Ishikawa (cell line): ENCODE results near the gene HDAC8.

Source experiments
- CEBPB ChIP-seq: IDR thresholded peaks from 2 replicates; pipeline ENCODE4 v1.6.1; 2012
- CREB1 ChIP-seq: IDR thresholded peaks from 2 replicates; pipeline ENCODE4 v1.6.1; 2012; ENCODE audit warnings: low read depth
- EGR1 ChIP-seq: IDR thresholded peaks from 2 replicates; pipeline ENCODE4 v1.6.1; 2012
- EP300 ChIP-seq: IDR thresholded peaks from 2 replicates; pipeline ENCODE4 v1.6.1; 2012; ENCODE audit warnings: borderline replicate concordance
- FOXM1 ChIP-seq: IDR thresholded peaks from 2 replicates; pipeline ENCODE4 v1.6.1; 2012; ENCODE audit warnings: low read depth, borderline replicate concordance
- MAX ChIP-seq: IDR thresholded peaks from 2 replicates; pipeline ENCODE4 v1.6.1; 2012
- NFIC ChIP-seq: IDR thresholded peaks from 2 replicates; pipeline ENCODE4 v1.6.1; 2012
- RAD21 ChIP-seq: IDR thresholded peaks from 2 replicates; pipeline ENCODE4 v1.6.1; 2012; ENCODE audit warnings: low read depth
- REST ChIP-seq: IDR thresholded peaks from 2 replicates; pipeline ENCODE4 v1.6.1; 2012; ENCODE audit warnings: low read depth, mild to moderate bottlenecking
- TAF1 ChIP-seq: IDR thresholded peaks from 2 replicates; pipeline ENCODE4 v1.6.1; 2012; ENCODE audit warnings: low read depth, mild to moderate bottlenecking
- TCF12 ChIP-seq: IDR thresholded peaks from 2 replicates; pipeline ENCODE4 v1.6.1; 2012; ENCODE audit warnings: low read depth
- TEAD4 ChIP-seq: IDR thresholded peaks from 2 replicates; pipeline ENCODE4 v1.6.1; 2012
- USF1 ChIP-seq: IDR thresholded peaks from 2 replicates; pipeline ENCODE4 v1.6.1; 2012
- YY1 ChIP-seq: IDR thresholded peaks from 2 replicates; pipeline ENCODE4 v1.6.1; 2012; ENCODE audit warnings: low read depth
- ZBTB7A ChIP-seq: IDR thresholded peaks from 2 replicates; pipeline ENCODE4 v1.6.1; 2012; ENCODE audit warnings: low read depth

HDAC8 gene

GRCh38 chrX:72402614-72403013 is 170.0 kb downstream of the HDAC8 start:
- TF ChIP-seq NFIC (no peak), YY1 (no peak), FOXM1 (no peak), REST (no peak), EP300 (no peak), RAD21 (no peak), USF1 (no peak), EGR1 (no peak), ZBTB7A (no peak), MAX (no peak), TAF1 (no peak), TCF12 (no peak), TEAD4 (no peak), CREB1 (no peak)

GRCh38 chrX:72399816-72400215 is 172.8 kb downstream of the HDAC8 start:
- no peak for TF ChIP-seq CEBPB
- TF ChIP-seq ZBTB7A, result no peak
- no peak for TF ChIP-seq NFIC
- TF ChIP-seq CREB1, result no peak
- no peak for TF ChIP-seq FOXM1
- no peak for TF ChIP-seq EP300
- no peak for TF ChIP-seq USF1
- no peak for TF ChIP-seq TAF1
- TF ChIP-seq TEAD4, result no peak
- no peak for TF ChIP-seq RAD21
- no peak for TF ChIP-seq YY1
- no peak for TF ChIP-seq MAX
- TF ChIP-seq EGR1, result no peak
- TF ChIP-seq REST, result no peak
- no peak for TF ChIP-seq TCF12

- TF ChIP-seq TCF12, result no peak
- no peak for TF ChIP-seq ZBTB7A
- no peak for TF ChIP-seq USF1
- no peak for TF ChIP-seq EGR1
- TF ChIP-seq CEBPB, result no peak
- no peak for TF ChIP-seq FOXM1
- no peak for TF ChIP-seq RAD21
- TF ChIP-seq CREB1, result no peak
- TF ChIP-seq YY1, result no peak
- TF ChIP-seq REST, result no peak
- no peak for TF ChIP-seq MAX
These were observed 176.5 kb downstream of the HDAC8 start for GRCh38 chrX:72396117-72396516.

- no peak for TF ChIP-seq MAX
- no peak for TF ChIP-seq CREB1
- no peak for TF ChIP-seq RAD21
- TF ChIP-seq TCF12, result no peak
- TF ChIP-seq FOXM1, result no peak
- TF ChIP-seq CEBPB, result no peak
- no peak for TF ChIP-seq EGR1
- TF ChIP-seq NFIC, result no peak
- no peak for TF ChIP-seq TEAD4
- TF ChIP-seq ZBTB7A, result no peak
- TF ChIP-seq YY1, result no peak
- no peak for TF ChIP-seq TAF1
- TF ChIP-seq REST, result no peak
- TF ChIP-seq USF1, result no peak
- no peak for TF ChIP-seq EP300
These were observed 177.4 kb downstream of the HDAC8 start for GRCh38 chrX:72395237-72395636.
